Calu3 (cell line): ENCODE measurements around the gene ROBO4. TPM values are rescaled to one million over a fixed set of nuclear protein-coding genes. Genes with fewer than 3 reads are reported as not detected.

Experiments
- BruUV-seq: library from RNA; stranded (reverse); fragments of 400-500 nt; replicated peaks from 2 replicates; lab custom pipeline; 2021; lab: Mats Ljungman, UMichigan
- CTCF ChIA-PET: fragments of 300-600 bp; sonication (Branson Sonifier 250); formaldehyde crosslinking; loops from one replicate; lab custom pipeline; 2022; ENCODE audit warnings: antibody characterized with exemption; lab: Charles Lee
- DNase-seq: peaks from one replicate; pipeline ENCODE4 v3.0.0; 2022
- H3K27ac Mint-ChIP-seq: one replicate; pipeline ENCODE4 v1.8.0; 2022; ENCODE audit warnings: mixed read lengths; ENCODE audit not compliant: unreplicated experiment
- H3K27me3 Mint-ChIP-seq: one replicate; pipeline ENCODE4 v1.8.0; 2022; ENCODE audit warnings: mixed read lengths; ENCODE audit not compliant: unreplicated experiment
- H3K36me3 Mint-ChIP-seq: one replicate; pipeline ENCODE4 v1.8.0; 2022; ENCODE audit warnings: mild to moderate bottlenecking, moderate library complexity, mixed read lengths; ENCODE audit not compliant: insufficient read depth, unreplicated experiment
- H3K4me1 Mint-ChIP-seq: one replicate; pipeline ENCODE4 v1.8.0; 2022; ENCODE audit warnings: mild to moderate bottlenecking, low read depth, mixed read lengths; ENCODE audit not compliant: unreplicated experiment
- H3K4me3 Mint-ChIP-seq: one replicate; pipeline ENCODE4 v1.8.0; 2022; ENCODE audit warnings: mild to moderate bottlenecking, low read depth, moderate library complexity, mixed read lengths; ENCODE audit not compliant: unreplicated experiment
- H3K9me3 Mint-ChIP-seq: one replicate; pipeline ENCODE4 v1.8.0; 2022; ENCODE audit warnings: low read depth, mixed read lengths; ENCODE audit not compliant: unreplicated experiment
- CTCF ChIP-seq: fragments of 200-600 bp; IDR thresholded peaks from one replicate; pipeline ENCODE4 v1.8.0; 2022; ENCODE audit warnings: antibody characterized with exemption; ENCODE audit not compliant: unreplicated experiment
- intact Hi-C: fragments of 100-400 bp; cut with micrococcal nuclease; formaldehyde crosslinking; loops from one replicate; pipeline ENCODE4 v1.10.0; 2022; ENCODE audit not compliant: unreplicated experiment
- total RNA-seq: library from RNA; stranded (reverse); gene quantifications from 2 replicates; pipeline ENCODE4 v1.2.3, GENCODE V29; 2022

Gene ROBO4
- total RNA-seq, 1 experiment from 2014 or later = not detected

DNA sequence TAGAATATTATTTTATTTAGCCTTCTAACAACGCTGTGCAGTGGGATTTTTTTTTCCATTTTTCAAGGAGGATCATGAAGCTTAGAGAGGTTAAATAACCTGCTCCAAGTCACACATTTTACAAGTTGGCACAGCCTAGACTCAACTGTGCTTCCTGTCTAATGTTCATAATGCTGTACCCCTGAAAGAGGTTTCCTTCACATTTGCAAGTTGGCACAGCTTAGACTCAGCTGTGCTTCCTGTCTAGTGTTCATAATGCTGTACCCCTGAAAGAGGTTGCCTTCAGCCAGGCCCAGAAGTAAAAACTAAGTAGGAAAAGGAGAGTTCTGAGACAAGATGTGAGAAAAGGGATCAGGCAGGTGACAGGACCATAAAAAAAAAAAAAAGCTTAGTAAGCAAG, 46.1 kb upstream of the ROBO4 start:
- Mint-ChIP-seq H3K4me3 (no peak overlapping the region), H3K27me3 (peaks cover 67% of the 10 kb centered on the region), H3K36me3 (no peaks in the 10 kb centered on the region), H3K4me1 (no peaks in the 10 kb centered on the region), H3K27ac (no peak overlapping the region), H3K9me3 (no peaks in the 10 kb centered on the region)
- BruUV-seq = no TSS peak
- TF ChIP-seq CTCF = no peak
- intact Hi-C loops = no loop called here
- CTCF ChIA-PET = interaction anchor here (0.7 kb wide), 1 partner anchor 35 kb away, joined by 3 read pairs; no protein-coding TSS in a partner anchor
- DNase-seq = no peak

- DNase-seq = no peak
- BruUV-seq = no TSS peak
- Mint-ChIP-seq H3K36me3 (no peaks in the 10 kb centered on the region), H3K27ac (no peak overlapping the region), H3K4me3 (no peak overlapping the region), H3K27me3 (peaks cover 64% of the 10 kb centered on the region), H3K9me3 (no peaks in the 10 kb centered on the region), H3K4me1 (no peaks in the 10 kb centered on the region)
- CTCF ChIA-PET = no interaction called here
- intact Hi-C loops = no loop called here
- TF ChIP-seq CTCF = no peak
Observed at GRCh38 chr11:124943254-124943616, 45.6 kb upstream of the ROBO4 start.

GRCh38 chr11:124942466-124943253, 45.0 kb upstream of the ROBO4 start:
- no peaks in the 10 kb centered on the region for H3K9me3 Mint-ChIP-seq
- H3K27me3 Mint-ChIP-seq = peaks cover 58% of the 10 kb centered on the region
- H3K36me3 Mint-ChIP-seq = no peaks in the 10 kb centered on the region
- no TSS peak for BruUV-seq
- no peak overlapping the region for H3K4me3 Mint-ChIP-seq
- CTCF ChIA-PET = no interaction called here
- TF ChIP-seq CTCF = no peak
- no peak overlapping the region for H3K27ac Mint-ChIP-seq
- DNase-seq = no peak
- H3K4me1 Mint-ChIP-seq = no peaks in the 10 kb centered on the region
- intact Hi-C loops = no loop called here

DNA sequence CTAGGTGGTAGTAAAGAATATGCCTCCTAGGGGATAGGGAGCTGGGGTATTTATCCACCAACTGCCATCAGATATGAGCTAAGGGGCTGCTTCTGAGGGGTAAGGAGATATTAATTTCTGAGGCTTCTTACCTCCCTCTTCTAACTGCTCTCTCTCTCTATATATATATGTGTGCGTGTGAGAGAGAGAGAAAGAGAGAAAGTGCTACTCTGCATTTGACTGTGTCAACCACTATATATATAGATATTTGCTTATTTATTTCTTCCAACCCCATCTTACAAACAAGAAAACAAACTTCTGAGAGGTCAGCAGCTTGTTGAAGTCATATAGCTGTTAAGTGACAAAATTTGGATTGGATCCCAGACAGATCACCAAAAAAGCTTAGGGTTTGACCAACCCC, 44.0 kb upstream of the ROBO4 start:
- no TSS peak for BruUV-seq
- H3K9me3 Mint-ChIP-seq = no peaks in the 10 kb centered on the region
- DNase-seq = no peak
- H3K4me3 Mint-ChIP-seq = no peak overlapping the region
- H3K4me1 Mint-ChIP-seq = no peaks in the 10 kb centered on the region
- H3K27ac Mint-ChIP-seq = no peak overlapping the region
- intact Hi-C loops = no loop called here
- H3K36me3 Mint-ChIP-seq = no peaks in the 10 kb centered on the region
- CTCF ChIA-PET = no interaction called here
- peaks cover 51% of the 10 kb centered on the region for H3K27me3 Mint-ChIP-seq
- no peak for TF ChIP-seq CTCF
